ENCODE data around the gene ST8SIA1.

The ST8SIA1 gene

GRCh38 chr12:22282283-22282682, 52.2 kb downstream of the ST8SIA1 start:
- DNase-seq, result no peak

GRCh38 chr12:22276867-22277266, 57.6 kb downstream of the ST8SIA1 start:
- DNase-seq, result no peak

- DNase-seq, result no peak
Observed at GRCh38 chr12:22276313-22276712, 58.2 kb downstream of the ST8SIA1 start.

- no peak for DNase-seq
Observed at GRCh38 chr12:22275843-22276242, 58.7 kb downstream of the ST8SIA1 start.

GRCh38 chr12:22272335-22273151, 62.0 kb downstream of the ST8SIA1 start:
- no peak for DNase-seq

GRCh38 chr12:22271023-22271422, 63.5 kb downstream of the ST8SIA1 start:
- DNase-seq, result no peak

- DNase-seq, result no peak
Observed at GRCh38 chr12:22268973-22269372, 65.5 kb downstream of the ST8SIA1 start.

- no peak for DNase-seq
Observed at GRCh38 chr12:22268406-22268805, 66.1 kb downstream of the ST8SIA1 start.

- no peak for DNase-seq
Observed at GRCh38 chr12:22266101-22266500, 68.4 kb downstream of the ST8SIA1 start.

- no peak for DNase-seq
Observed at GRCh38 chr12:22264380-22264779, 70.1 kb downstream of the ST8SIA1 start.

- DNase-seq, result no peak
Observed at GRCh38 chr12:22262309-22262708, 72.2 kb downstream of the ST8SIA1 start.

GRCh38 chr12:22257100-22257499, 77.4 kb downstream of the ST8SIA1 start:
- no peak for DNase-seq

GRCh38 chr12:22256605-22257004, 77.9 kb downstream of the ST8SIA1 start:
- DNase-seq, result no peak

GRCh38 chr12:22256041-22256441, 78.5 kb downstream of the ST8SIA1 start:
- no peak for DNase-seq

- DNase-seq, result no peak
Observed at GRCh38 chr12:22255097-22255496, 79.4 kb downstream of the ST8SIA1 start.

- DNase-seq, result no peak
Observed at GRCh38 chr12:22254478-22254877, 80.0 kb downstream of the ST8SIA1 start.

- no peak for DNase-seq
Observed at GRCh38 chr12:22252057-22252456, 82.5 kb downstream of the ST8SIA1 start.

- DNase-seq, result no peak
Observed at GRCh38 chr12:22250762-22251161, 83.7 kb downstream of the ST8SIA1 start.

GRCh38 chr12:22248571-22249115, 85.9 kb downstream of the ST8SIA1 start:
- no peak for DNase-seq

- no peak for DNase-seq
Observed at GRCh38 chr12:22248121-22248520, 86.4 kb downstream of the ST8SIA1 start.

- no peak for DNase-seq
Observed at GRCh38 chr12:22246217-22246846, 88.2 kb downstream of the ST8SIA1 start.

- DNase-seq, result no peak
Observed at GRCh38 chr12:22242726-22243125, 91.8 kb downstream of the ST8SIA1 start.

- DNase-seq, result no peak
Observed at GRCh38 chr12:22238211-22238610, 96.3 kb downstream of the ST8SIA1 start.

- DNase-seq, result no peak
Observed at GRCh38 chr12:22234561-22234960, 99.9 kb downstream of the ST8SIA1 start.

Data from KG1 (cell line).